ENCODE data around the gene FAM32A.

The FAM32A gene

DNA sequence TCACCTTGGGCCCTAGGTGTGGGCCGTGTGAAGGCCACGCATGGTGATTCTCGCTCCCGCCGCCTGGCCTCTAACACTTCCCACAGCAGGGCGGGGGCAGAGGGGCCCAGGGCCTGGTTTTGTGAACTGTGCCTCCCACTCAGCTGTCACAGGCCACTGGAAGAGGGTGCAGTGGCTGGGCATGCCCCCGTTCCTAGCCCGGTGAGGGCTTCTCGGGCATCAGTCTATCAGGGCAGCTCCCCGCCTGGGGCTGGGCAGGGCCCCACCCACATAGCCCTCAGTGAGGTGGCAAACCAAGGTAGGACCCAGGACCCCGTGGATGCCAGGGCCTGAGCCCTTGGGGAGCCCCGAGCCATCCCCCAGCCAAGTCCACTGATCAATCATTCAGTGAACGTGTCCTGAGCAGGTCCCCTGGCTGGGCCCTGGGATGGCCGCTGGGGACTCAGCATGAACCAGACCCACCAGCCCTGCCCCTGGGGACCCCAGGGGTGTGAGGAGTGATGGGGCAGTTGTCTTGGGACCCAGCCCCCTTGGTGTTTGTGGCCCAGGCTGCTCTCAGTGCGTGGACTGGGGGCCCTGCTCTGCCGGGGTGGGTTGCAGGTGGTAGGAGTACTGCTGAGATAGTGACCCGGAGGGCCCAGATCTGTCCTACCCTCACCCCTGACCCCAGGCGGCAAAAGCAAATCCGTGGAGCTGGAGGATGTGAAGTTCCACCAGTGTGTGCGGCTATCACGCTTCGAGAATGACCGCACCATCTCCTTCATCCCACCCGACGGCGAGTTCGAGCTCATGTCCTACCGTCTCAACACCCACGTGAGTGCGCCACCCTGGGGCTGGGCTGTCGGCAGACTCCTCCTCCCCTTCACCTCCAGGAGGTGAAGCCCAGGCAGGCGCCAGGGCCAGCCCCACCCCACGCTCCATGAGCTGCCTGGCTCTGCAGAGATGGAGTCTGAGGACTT is 41.9 kb downstream of the FAM32A start:
- no peak for DNase-seq

DNA sequence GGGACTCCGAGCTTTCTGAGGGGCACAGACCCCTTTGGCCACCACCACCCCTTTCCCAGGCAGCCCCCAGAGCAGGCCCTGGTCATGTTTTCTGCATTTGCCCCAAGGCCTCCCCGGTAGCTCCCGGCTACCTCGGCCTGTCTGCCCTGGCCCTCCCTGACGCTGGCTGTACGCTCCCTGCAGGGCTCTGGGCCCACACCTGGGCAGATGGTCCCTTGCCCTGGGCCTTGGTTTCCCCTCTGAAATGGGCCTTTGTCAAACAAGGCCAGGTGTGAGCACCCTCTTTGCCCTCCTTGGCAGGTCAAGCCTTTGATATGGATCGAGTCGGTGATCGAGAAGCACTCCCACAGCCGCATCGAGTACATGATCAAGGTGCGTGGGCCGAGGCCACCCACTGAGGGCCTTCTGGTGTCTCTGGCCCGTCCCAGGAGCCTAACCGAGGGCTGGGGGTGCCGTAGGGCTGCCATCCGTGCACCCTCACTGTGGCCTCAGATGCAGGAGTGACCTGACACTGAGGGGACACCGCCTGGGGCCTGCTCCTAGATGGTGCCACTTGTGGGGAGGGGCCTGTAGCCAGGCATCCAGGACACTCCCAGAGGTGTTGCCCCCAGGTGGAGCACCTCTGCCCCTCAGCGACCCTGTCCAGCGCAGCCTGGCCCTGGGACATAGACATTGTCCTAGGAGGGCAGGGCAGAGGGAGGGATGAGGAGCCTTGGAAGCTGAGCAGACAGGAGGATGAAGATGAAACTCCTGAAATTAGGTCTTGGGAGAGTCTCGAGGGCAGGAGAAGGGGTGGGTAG is 42.8 kb downstream of the FAM32A start:
- DNase-seq, result no peak

DNA sequence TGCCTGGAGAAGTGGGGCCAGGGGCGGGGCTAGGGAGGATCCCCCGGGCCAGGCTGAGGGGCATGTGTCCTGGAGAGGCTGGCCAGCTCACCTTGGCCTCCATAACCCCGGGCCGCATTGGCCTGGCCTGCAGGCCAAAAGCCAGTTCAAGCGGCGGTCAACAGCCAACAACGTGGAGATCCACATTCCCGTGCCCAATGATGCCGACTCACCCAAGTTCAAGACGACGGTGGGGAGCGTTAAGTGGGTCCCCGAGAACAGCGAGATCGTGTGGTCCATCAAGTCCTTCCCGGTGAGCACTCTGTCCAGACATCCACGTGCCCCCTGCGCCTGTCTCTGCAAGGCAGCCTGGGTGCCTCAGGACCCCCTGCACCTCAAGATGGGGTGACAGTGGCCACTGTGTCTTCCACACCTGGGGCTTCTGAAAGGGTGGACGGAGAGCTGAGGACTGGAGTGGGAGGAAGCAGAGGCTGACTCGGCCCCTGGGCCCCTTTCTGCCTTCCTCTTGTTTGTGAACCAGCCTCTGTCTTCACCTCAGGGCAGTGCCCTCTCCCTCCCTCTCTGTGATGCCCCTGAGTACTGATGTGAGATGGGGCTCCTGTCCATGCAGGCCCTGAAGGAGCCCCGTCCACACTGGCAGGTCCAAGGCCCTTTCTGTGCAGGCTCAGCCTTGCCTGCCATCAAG is 43.6 kb downstream of the FAM32A start:
- DNase-seq, result no peak

DNA sequence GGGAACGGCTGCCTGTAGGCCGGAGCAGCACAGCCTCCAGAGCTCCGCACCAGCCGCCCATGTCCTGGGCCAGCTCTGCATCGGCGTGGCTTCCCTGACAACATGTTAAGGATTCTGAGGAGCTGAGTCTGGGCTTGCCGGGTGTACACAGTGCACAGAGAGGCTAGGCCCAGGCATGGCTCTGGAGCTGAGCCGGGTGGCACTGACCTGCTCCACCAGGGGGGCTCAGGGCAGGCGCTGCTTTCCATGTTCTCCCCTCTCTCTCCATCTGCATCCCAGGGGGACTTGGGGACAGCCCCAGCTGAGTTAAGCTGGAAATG is 44.1 kb downstream of the FAM32A start:
- no peak for DNase-seq

DNA sequence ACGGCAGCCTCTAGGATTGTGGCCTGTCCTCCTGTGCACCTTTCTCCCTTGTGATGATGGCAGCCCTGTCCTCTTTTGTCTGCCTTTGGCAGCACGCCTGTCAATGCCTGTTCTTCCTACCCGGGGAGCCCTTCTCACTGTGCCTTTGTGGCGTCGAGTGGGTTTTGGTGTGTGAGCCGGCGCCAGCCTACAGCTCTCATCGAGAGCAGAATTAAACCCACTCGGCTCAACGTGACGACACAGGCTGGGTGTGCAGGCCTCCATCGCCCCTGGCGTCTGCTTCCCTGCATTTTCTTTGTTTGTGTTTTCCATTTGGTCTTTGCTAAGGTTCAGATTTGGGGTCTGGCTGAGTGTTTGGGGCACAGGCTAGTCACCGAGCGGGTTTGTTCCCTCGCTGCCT is 46.9 kb downstream of the FAM32A start:
- DNase-seq, result no peak

DNA sequence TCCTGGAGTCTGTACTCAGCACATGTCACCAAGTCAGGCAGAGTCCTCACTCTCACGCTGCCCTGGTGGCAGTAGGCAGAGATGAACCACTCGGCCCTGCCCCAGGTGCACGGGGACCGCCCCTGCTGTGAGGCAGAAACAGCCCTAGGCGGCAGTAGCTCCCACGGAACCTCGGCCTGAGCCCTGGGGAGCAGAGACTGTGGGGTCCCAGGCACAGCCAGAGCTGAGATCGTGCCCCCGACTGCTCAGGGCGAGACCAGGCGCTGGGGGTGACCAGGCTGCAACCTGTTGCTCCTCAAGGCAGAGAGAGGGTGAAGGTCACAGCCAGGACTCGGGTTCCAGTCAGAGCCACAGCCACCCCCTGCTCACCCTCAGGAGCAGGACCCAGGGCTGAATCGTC is 47.4 kb downstream of the FAM32A start:
- DNase-seq, result no peak

DNA sequence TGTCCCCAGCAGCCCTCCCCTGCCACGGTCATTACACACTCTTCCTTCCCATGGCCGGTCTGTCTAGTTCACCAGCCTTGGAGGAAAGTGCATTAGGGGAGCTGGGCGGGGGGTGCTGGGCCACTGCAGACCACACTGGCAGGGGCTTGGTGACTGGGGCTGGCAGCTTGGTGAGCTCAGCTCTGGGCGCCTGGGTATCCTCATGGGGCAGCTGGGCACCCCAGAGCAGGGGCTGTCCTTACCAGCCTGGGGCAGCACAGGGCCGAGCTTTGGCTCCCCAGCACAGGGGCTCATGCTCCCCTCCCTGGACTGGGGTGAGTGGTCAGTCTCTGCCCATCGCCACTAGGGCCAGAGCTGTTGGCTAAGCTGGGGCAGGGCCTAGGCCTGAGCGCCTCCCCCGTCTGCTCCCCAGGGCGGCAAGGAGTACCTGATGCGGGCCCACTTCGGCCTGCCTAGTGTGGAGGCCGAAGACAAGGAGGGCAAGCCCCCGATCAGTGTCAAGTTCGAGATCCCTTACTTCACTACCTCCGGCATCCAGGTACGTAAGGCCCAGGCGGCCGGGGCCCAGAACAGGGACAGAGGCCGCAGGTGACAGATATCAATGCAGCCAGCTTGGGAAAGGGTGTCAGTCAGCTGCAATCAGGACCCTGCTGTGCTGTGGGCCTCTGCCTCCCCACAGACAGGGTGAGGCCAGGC is 48.0 kb downstream of the FAM32A start:
- no peak for DNase-seq

DNA sequence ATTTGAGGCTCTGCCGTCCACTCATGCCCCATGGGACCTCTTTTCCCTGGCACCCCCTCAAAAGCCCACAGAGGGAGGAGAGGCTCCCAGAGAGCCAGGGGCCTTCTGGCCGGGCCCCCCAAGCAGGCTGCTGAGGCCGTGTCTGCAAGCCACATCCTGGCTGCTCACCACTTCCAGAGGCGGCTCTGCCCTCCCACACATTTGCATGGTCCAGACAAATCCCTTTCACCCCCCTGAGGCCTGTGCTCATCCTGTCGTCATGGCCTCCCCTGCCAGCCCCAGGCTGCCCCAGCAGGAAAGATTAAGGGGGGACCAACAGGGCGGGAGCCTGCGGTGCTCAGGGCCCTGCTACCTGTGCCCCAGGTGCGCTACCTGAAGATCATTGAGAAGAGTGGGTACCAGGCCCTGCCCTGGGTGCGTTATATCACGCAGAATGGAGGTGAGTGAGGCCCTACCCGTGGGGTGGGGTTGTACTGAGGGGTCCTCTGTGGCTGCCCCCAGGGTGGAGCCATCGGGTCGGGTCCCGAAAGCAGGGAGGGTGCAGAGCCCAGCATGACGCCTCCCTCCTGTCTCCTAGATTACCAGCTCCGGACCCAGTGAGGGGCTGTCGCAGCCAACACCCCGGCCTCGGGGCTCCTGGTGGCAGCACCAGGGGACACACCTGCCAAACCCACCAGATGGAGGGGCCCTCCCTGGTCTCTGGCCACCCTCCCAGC is 48.8 kb downstream of the FAM32A start:
- no peak for DNase-seq

DNA sequence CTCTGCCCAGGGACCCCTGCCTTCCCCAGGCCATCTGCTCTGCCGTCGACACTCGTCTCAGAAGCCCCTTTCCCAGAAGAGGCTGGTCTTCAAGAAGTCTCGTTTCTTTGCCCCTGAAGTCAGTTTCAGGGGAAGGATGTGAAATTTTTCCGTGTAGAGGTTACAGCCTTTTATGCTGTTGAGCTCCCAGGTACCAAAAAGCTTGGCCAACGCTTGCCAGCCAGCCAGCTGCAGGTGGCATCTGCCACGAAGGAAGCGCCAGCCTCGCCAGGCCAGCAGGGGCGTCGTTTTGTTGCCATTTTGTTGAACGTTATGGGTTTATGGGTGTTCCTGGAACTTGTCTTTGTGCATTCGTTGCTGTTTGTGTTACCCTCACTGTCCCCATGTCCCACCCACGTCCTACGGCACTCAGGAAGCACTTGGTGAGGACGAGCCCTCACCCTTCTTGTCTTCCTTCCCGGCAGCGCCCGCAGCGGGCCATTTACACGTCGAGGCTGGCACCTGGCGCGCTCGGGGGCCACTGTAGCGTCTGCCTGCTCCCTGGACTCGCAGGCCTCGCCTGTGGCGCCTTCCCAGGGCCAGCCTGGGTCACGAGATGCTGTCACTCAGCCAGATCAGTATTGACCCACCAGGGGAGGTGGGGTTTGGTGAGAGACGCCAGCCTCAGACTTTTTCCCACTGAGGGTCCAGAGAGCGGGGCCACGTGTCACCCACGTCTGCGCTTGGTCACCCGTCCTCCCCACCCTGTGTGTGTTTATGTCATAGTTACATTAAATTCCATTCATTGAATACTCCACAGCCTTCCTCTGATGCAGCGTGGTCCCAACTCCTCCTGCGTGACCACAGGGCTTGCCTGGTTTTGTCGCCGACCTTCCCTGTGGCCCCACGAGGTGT is 49.6 kb downstream of the FAM32A start:
- no peak for DNase-seq

DNA sequence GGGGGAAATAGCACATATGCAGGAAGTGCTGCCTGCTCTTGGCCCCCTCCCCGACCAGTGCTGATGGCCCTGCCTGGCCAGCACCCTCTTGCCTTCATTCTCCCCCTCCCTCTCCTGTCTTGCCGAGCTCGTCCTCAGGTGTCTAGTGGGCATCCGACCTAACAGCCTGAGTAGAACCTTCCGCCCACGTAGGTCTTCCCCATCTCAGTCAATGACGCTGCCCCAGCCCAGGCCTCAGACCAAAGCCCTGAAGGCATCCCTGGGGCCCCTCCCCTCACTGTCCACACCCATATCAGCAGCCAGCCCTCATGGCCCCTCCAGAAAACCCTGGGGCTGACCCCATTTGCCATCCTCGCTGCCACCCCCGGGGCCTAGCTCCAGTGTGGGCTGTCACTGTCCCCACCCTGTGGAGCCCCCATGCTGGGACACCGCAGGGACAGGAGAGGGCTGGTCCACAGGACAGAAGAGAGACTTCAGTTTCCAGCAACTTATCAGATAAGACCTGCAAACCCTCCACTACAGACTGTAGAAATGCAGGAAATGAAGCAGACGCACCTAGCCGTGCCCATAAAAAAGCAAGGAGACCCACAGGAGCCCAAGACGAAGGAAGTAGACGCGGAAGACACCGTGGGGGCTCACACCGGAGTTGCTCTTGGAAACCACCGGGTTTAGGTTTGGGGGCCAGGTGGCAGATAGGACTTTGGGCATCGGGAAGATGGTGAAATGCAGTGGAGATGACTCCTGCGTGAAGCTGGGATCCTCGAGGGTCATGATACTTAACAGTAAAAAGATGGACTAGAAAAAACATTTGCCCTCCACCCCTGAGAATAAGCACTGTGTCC is 50.8 kb downstream of the FAM32A start:
- DNase-seq, result no peak
